Subcutaneous abdominal adipose tissue (tissue), 5 donors: ENCODE measurements around the gene OR4N5.
"Not testable (repeated sequence)": the region's sequence is repeated elsewhere in the genome, so short reads cannot be mapped to it uniquely, and the experiment has no call there.

ENCODE experiments used
- H3K27ac ChIP-seq: one replicate; pipeline ENCODE4 v1.7.0; 2013; ENCODE audit warnings: low read depth, mild to moderate bottlenecking, inconsistent platforms, low read length, moderate library complexity
- H3K27me3 ChIP-seq, 5 donors: one replicate each; pipeline ENCODE4 v1.7.0; 2013; ENCODE audit warnings: low read length in 5 of 5, inconsistent platforms in 1 of 5; ENCODE audit not compliant: control insufficient read depth in 5 of 5, insufficient read depth in 4 of 5
- H3K36me3 ChIP-seq, 5 donors: one replicate each; pipeline ENCODE4 v1.7.0; 2013; ENCODE audit warnings: low read length in 5 of 5; ENCODE audit not compliant: control insufficient read depth in 5 of 5, insufficient read depth in 5 of 5
- H3K4me1 ChIP-seq, 5 donors: one replicate each; pipeline ENCODE4 v1.7.0; 2013; ENCODE audit warnings: low read length in 5 of 5, mild to moderate bottlenecking in 3 of 5, moderate library complexity in 1 of 5; ENCODE audit not compliant: control insufficient read depth in 5 of 5, insufficient read depth in 5 of 5
- H3K4me3 ChIP-seq, 5 donors: one replicate each; pipeline ENCODE4 v1.7.0; 2013; ENCODE audit warnings: low read length in 5 of 5, low read depth in 1 of 5
- H3K9ac ChIP-seq, 5 donors: one replicate each; pipeline ENCODE4 v1.7.0; 2013; ENCODE audit warnings: low read length in 5 of 5, mild to moderate bottlenecking in 4 of 5, moderate library complexity in 3 of 5
- H3K9me3 ChIP-seq, 5 donors: one replicate each; pipeline ENCODE4 v1.7.0; 2013; ENCODE audit warnings: low read length in 5 of 5; ENCODE audit not compliant: control insufficient read depth in 5 of 5
- donor health status: healthy.
- donor health status: healthy.
- donor health status: healthy.
- donor health status: healthy.
- donor health status: healthy.

The OR4N5 gene, protein sequence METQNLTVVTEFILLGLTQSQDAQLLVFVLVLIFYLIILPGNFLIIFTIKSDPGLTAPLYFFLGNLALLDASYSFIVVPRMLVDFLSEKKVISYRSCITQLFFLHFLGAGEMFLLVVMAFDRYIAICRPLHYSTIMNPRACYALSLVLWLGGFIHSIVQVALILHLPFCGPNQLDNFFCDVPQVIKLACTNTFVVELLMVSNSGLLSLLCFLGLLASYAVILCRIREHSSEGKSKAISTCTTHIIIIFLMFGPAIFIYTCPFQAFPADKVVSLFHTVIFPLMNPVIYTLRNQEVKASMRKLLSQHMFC

DNA sequence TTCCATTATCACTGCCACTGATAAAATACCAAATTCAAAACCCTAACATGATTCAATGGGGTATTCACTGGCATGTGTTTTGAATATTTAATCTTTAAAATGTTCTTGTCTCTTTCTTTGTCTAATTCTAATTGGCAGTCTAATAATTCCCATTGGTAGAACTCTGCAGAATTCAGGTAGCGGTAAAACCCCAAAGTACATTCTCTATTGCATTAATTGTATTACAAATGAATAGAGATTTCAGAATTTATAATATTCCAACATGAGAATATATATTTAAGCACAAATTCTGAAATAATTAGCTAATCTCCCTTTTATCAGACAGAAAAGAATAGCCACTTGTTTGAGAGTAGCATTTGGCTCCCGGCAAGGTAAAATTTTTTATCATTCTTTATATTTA, at the start of gene OR4N5:
OR4N5 (plus strand) TSS at position 301 of the 400 bp plus-strand sequence. CDS start 4,916 bp downstream, outside the sequence.
- no peaks in the 10 kb centered on the region for H3K9me3 ChIP-seq
- no peaks in the 10 kb centered on the region for H3K4me1 ChIP-seq
- H3K4me3 ChIP-seq: no peak within 1 kb of the TSS
- H3K36me3 ChIP-seq: no peaks in the 10 kb centered on the region
- no peaks in the 10 kb centered on the region for H3K27me3 ChIP-seq
- no peak within 1 kb of the TSS for H3K27ac ChIP-seq
- H3K9ac ChIP-seq: no peak within 1 kb of the TSS

GRCh38 chr14:20092050-20092449, 46.6 kb upstream of the OR4N5 start:
- Histone ChIP-seq H3K9ac (no peak overlapping the region), H3K36me3 (no peaks in the 10 kb centered on the region), H3K27ac (no peak overlapping the region), H3K4me3 (no peak overlapping the region), H3K9me3 (no peaks in the 10 kb centered on the region), H3K27me3 (no peaks in the 10 kb centered on the region), H3K4me1 (no peaks in the 10 kb centered on the region)

DNA sequence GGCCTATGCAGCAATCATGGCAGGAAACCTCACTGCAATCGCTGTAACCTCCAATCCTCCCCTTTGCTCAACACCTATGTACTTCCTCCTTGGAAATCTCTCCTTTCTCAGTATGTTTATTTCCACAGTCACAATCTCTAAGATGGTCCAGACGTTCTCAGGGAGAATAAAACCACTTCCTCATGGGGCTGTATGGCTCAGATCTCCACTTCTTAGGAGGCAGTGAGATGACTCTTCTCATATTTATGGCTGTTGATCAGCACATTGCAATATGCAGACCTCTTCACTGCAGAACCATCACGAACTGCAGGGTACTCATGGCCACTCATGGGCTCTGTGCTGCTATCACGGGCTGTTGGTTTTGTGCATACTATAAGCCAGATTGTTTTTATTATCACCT, 45.2 kb upstream of the OR4N5 start:
- H3K27ac ChIP-seq: no peak overlapping the region
- H3K36me3 ChIP-seq: no peaks in the 10 kb centered on the region
- H3K27me3 ChIP-seq: no peaks in the 10 kb centered on the region
- H3K4me3 ChIP-seq: no peak overlapping the region
- no peaks in the 10 kb centered on the region for H3K4me1 ChIP-seq
- H3K9me3 ChIP-seq: no peaks in the 10 kb centered on the region
- no peak overlapping the region for H3K9ac ChIP-seq

GRCh38 chr14:20098926-20099770, 39.5 kb upstream of the OR4N5 start:
- not testable (repeated sequence) for H3K27ac ChIP-seq, H3K27me3 ChIP-seq, H3K4me1 ChIP-seq, H3K4me3 ChIP-seq, H3K36me3 ChIP-seq, H3K9ac ChIP-seq, H3K9me3 ChIP-seq

GRCh38 chr14:20110438-20110837, 28.2 kb upstream of the OR4N5 start, which contains the start of gene OR4K17:
TSS of gene OR4K17 (plus strand) at chr14:20110739. CDS start at chr14:20117500, 6,761 bp downstream.
- H3K9me3 ChIP-seq: no peaks in the 10 kb centered on the region
- H3K36me3 ChIP-seq: no peaks in the 10 kb centered on the region
- H3K27ac ChIP-seq: no peak within 1 kb of the TSS
- H3K4me1 ChIP-seq: no peaks in the 10 kb centered on the region
- H3K27me3 ChIP-seq: no peaks in the 10 kb centered on the region
- H3K9ac ChIP-seq: no peak within 1 kb of the TSS
- H3K4me3 ChIP-seq: no peak within 1 kb of the TSS

DNA sequence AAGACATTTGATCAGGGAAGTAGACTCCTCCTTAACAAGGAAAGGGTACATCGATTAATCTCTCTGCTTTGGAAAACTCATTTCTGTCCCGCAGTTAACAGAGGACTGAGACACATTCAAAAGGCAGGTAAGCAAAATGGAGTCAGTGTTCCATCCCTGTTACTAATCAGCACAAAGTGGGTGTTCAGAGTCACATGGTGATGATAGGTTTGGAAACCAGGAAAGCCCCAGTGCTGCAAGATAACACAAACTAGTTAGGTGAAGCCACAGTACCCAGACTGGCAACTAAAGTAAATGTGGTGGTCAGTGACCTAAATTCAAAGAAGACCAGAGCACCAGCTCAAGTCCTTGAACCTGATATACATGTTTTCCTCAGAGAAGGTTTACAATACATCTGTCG, 26.3 kb upstream of the OR4N5 start:
- no peak overlapping the region for H3K4me3 ChIP-seq
- no peaks in the 10 kb centered on the region for H3K4me1 ChIP-seq
- no peaks in the 10 kb centered on the region for H3K27me3 ChIP-seq
- H3K36me3 ChIP-seq: no peaks in the 10 kb centered on the region
- no peaks in the 10 kb centered on the region for H3K9me3 ChIP-seq
- H3K27ac ChIP-seq: no peak overlapping the region
- H3K9ac ChIP-seq: no peak overlapping the region

DNA sequence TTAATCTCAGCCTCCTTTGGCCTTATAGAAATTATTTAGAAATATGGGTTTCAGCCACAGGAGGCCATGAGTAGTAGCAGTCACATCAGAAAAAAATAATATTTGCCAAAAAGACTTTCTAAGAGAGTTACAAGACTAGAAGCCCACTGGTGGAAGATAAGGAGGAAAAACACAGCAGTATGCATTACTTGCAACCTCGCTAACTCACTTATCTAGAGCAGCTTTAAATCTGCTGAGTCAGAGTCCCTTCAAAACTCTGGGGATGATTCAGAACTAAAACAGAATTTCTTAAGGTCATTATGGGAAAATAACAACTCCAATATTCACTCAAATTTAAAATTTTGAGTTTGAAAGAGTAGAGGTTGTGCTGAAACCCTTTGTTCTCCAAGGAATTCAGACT, 21.9 kb upstream of the OR4N5 start:
- no peak overlapping the region for H3K9ac ChIP-seq
- no peak overlapping the region for H3K4me3 ChIP-seq
- H3K9me3 ChIP-seq: peaks cover 0 to 23% (median 18%) of the 10 kb centered on the region in 5 donors

GRCh38 chr14:20118795-20119194, 19.8 kb upstream of the OR4N5 start:
- no peak overlapping the region for H3K4me3 ChIP-seq
- H3K4me1 ChIP-seq: no peaks in the 10 kb centered on the region
- H3K27ac ChIP-seq: no peak overlapping the region
- no peak overlapping the region for H3K9ac ChIP-seq
- H3K27me3 ChIP-seq: no peaks in the 10 kb centered on the region
- H3K36me3 ChIP-seq: no peaks in the 10 kb centered on the region
- H3K9me3 ChIP-seq: peaks cover 0 to 23% (median 18%) of the 10 kb centered on the region in 5 donors

More for the DNA sequence above, 21.9 kb upstream of the OR4N5 start:
- Histone ChIP-seq H3K27me3 (no peaks in the 10 kb centered on the region), H3K27ac (no peak overlapping the region), H3K36me3 (no peaks in the 10 kb centered on the region), H3K4me1 (no peaks in the 10 kb centered on the region)

- Histone ChIP-seq H3K9me3 (no peaks in the 10 kb centered on the region), H3K4me3 (no peak overlapping the region), H3K9ac (no peak overlapping the region), H3K36me3 (no peaks in the 10 kb centered on the region), H3K4me1 (no peaks in the 10 kb centered on the region), H3K27ac (no peak overlapping the region), H3K27me3 (no peaks in the 10 kb centered on the region)
Measured at GRCh38 chr14:20143911-20144310, 5.3 kb downstream of the OR4N5 start.

- no peak overlapping the region for H3K4me3 ChIP-seq
- no peaks in the 10 kb centered on the region for H3K4me1 ChIP-seq
- peaks cover 0 to 2% (median 0%) of the 10 kb centered on the region in 5 donors for H3K9me3 ChIP-seq
- no peaks in the 10 kb centered on the region for H3K36me3 ChIP-seq
- no peak overlapping the region for H3K9ac ChIP-seq
- no peaks in the 10 kb centered on the region for H3K27me3 ChIP-seq
- no peak overlapping the region for H3K27ac ChIP-seq
Measured at GRCh38 chr14:20144820-20145219, 6.2 kb downstream of the OR4N5 start.
